NT2/D1 (cell line): ENCODE measurements around the gene AGFG2.

Experiments used
- DNase-seq: peaks from one replicate; pipeline ENCODE4 v3.0.0-alpha.2; 2011; ENCODE audit warnings: low read depth, low spot score
- H3K27me3 ChIP-seq: 2 replicates; pipeline ENCODE4 v1.6.0; 2011; ENCODE audit warnings: mild to moderate bottlenecking; ENCODE audit not compliant: insufficient read length, insufficient read depth
- H3K36me3 ChIP-seq: 2 replicates; pipeline ENCODE4 v1.6.1; 2011; ENCODE audit warnings: mild to moderate bottlenecking, low read length, mixed read lengths; ENCODE audit not compliant: insufficient read depth, insufficient read length
- H3K4me1 ChIP-seq: 2 replicates; pipeline ENCODE4 v1.5.1; 2011; ENCODE audit not compliant: insufficient read depth, insufficient read length
- H3K4me3 ChIP-seq: 2 replicates; pipeline ENCODE4 v1.5.1; 2011; ENCODE audit warnings: low read depth; ENCODE audit not compliant: insufficient read length
- H3K9ac ChIP-seq: 2 replicates; pipeline ENCODE4 v1.6.0; 2011; ENCODE audit warnings: low read depth; ENCODE audit not compliant: insufficient read length
- H3K9me3 ChIP-seq: 2 replicates; pipeline ENCODE4 v1.5.1; 2011; ENCODE audit warnings: mild to moderate bottlenecking, low read length; ENCODE audit not compliant: insufficient read depth
- SUZ12 ChIP-seq: IDR thresholded peaks from 2 replicates; pipeline ENCODE4 v1.6.1; 2011; ENCODE audit not compliant: insufficient read length, insufficient read depth; ENCODE audit errors: extremely low read depth
- YY1 ChIP-seq: IDR thresholded peaks from 2 replicates; pipeline ENCODE4 v1.6.1; 2011; ENCODE audit not compliant: insufficient read length, insufficient read depth
- ZNF274 ChIP-seq: IDR thresholded peaks from 2 replicates; pipeline ENCODE4 v1.6.1; 2011; ENCODE audit warnings: mild to moderate bottlenecking, low read depth, low read length

The AGFG2 gene

GRCh38 chr7:100584683-100585510, 45.9 kb downstream of the AGFG2 start:
- Histone ChIP-seq H3K36me3 (peaks cover 29% of the 10 kb centered on the region), H3K4me1 (peaks cover 18% of the 10 kb centered on the region), H3K4me3 (peak overlapping the region; percentile 86), H3K9me3 (no peaks in the 10 kb centered on the region), H3K27me3 (no peaks in the 10 kb centered on the region), H3K9ac (peak overlapping the region; percentile 93)
- TF ChIP-seq SUZ12 (no peak), YY1 (no peak), ZNF274 (no peak)
- DNase-seq, result no peak

- peaks cover 22% of the 10 kb centered on the region for H3K36me3 ChIP-seq
- H3K4me1 ChIP-seq, result peaks cover 24% of the 10 kb centered on the region
- H3K4me3 ChIP-seq, result peak within 1 kb of the TSS; percentile 86
- TF ChIP-seq ZNF274 (no peak), SUZ12 (no peak), YY1 (no peak)
- no peaks in the 10 kb centered on the region for H3K9me3 ChIP-seq
- no peak for DNase-seq
- H3K9ac ChIP-seq, result peak within 1 kb of the TSS; percentile 93
- no peaks in the 10 kb centered on the region for H3K27me3 ChIP-seq
Observed at GRCh38 chr7:100585511-100586265, 46.7 kb downstream of the AGFG2 start, which contains the start of gene LRCH4. Gene LRCH4 (minus strand): TSS chr7:100586129. CDS start chr7:100586100, 29 bp downstream.

DNA sequence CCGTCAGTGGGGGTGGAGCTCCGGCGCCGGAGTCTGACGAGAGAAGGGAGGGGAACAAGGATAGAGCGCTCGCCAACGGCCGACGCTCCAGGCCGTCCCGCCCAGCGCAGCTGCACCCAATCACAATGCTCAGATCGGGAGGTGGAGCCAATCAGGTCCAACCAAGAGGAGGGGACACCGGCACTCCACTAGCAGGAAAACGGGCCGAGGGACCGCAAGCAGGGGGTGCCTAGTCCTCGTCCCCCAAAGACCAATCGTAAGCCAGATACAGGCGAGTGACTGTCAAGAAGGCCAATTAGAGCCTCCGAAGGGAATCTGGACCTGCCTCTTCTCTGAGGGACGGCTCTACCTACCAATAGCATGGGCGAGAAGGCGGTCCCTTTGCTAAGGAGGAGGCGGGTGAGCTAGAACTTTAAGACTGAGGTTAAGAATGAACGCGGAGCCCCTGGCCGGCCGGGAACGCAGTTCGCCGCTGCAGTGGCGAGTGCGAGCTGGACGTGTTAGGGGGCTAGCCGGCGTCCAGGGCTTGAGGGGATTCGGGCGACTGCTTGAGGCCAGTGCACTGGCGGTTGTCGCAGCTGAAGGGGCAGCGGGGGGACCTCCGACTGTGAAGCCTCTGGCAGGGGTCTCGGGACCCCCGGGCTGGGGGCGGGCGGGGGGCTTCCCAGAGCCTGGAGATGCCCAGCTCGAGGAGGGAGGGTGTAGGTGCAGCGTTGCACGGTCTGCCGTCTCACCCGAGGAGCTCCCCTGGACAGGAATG, 47.4 kb downstream of the AGFG2 start, which contains the start of gene FBXO24:
TSS of gene FBXO24 (plus strand) at position 63 of the 760 bp plus-strand sequence. CDS start at position 361, 298 bp downstream.
- Histone ChIP-seq H3K4me3 (peak within 1 kb of the TSS; percentile 86), H3K27me3 (no peaks in the 10 kb centered on the region), H3K36me3 (peaks cover 14% of the 10 kb centered on the region), H3K4me1 (peaks cover 26% of the 10 kb centered on the region), H3K9me3 (no peaks in the 10 kb centered on the region), H3K9ac (peak within 1 kb of the TSS; percentile 93)
- TF ChIP-seq YY1, result no peak
- no peak for TF ChIP-seq SUZ12
- no peak for TF ChIP-seq ZNF274
- peak; percentile 99 for DNase-seq

DNA sequence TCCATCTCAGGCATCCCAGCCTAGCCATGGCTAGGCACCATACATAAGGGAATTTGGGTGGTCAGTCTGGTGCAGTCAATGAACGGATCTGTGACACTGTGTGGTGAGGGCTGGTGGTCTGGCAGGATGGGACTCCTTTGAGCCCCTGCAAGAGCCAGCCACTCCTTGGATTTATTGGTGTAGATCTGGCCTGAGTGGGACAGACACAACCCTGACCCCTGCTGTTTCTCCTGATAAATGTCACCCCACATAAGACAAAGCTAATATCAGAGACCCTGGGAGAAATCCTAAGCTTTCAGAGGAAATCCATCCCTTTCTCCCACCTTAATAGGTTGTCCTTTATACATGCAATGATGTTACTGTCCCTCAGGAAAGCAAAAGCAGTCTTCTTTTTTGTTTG, 49.4 kb downstream of the AGFG2 start:
- DNase-seq, result no peak
- H3K4me1 ChIP-seq, result peaks cover 21% of the 10 kb centered on the region
- no peaks in the 10 kb centered on the region for H3K36me3 ChIP-seq
- H3K27me3 ChIP-seq, result no peaks in the 10 kb centered on the region
- H3K4me3 ChIP-seq, result no peak overlapping the region
- no peak overlapping the region for H3K9ac ChIP-seq
- no peaks in the 10 kb centered on the region for H3K9me3 ChIP-seq
- no peak for TF ChIP-seq ZNF274
- TF ChIP-seq YY1, result no peak
- TF ChIP-seq SUZ12, result no peak

- H3K4me1 ChIP-seq, result peaks cover 14% of the 10 kb centered on the region
- DNase-seq, result no peak
- H3K27me3 ChIP-seq, result no peaks in the 10 kb centered on the region
- TF ChIP-seq SUZ12, result no peak
- TF ChIP-seq YY1, result no peak
- TF ChIP-seq ZNF274, result no peak
- H3K36me3 ChIP-seq, result no peaks in the 10 kb centered on the region
- peak overlapping the region; percentile 22 for H3K9ac ChIP-seq
- H3K9me3 ChIP-seq, result no peaks in the 10 kb centered on the region
- no peak overlapping the region for H3K4me3 ChIP-seq
Observed at GRCh38 chr7:100589341-100589947, 50.4 kb downstream of the AGFG2 start.

DNA sequence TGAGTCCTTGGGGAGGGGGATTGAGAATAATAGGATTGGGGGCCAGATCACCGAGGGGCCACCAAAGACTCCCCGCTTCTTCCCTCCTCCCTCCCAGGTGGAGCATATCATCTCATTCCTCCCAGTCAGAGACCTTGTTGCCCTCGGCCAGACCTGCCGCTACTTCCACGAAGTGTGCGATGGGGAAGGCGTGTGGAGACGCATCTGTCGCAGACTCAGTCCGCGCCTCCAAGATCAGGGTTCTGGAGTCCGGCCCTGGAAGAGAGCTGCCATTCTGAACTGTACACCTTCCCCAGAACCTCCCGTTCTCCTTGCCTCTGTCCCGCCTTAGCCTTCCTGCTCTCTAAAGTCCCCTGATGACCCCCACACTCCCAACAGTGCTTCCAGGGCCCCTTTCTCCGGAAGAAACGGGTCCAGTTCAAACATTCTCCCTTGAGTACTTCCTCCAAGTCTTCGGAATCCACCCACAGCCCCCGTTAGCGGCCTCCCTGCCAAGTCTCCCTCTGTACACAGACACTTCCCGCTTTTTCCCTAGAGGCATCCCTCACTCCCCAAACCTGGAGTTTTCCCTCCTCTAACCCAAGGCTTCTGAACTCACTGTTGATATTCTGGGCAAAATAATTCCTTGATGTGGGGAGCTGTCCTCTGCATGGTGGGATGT, 51.2 kb downstream of the AGFG2 start:
- DNase-seq, result no peak
- Histone ChIP-seq H3K4me1 (peaks cover 12% of the 10 kb centered on the region), H3K4me3 (no peak overlapping the region), H3K9me3 (no peaks in the 10 kb centered on the region), H3K36me3 (no peaks in the 10 kb centered on the region), H3K9ac (peak overlapping the region; percentile 32), H3K27me3 (no peaks in the 10 kb centered on the region)
- TF ChIP-seq YY1, result no peak
- no peak for TF ChIP-seq SUZ12
- no peak for TF ChIP-seq ZNF274
